ENCODE results near the gene CLDN11. TPM values are rescaled to one million over a fixed set of nuclear protein-coding genes. Genes with fewer than 3 reads are reported as not detected.
A peak's percentile ranks its signal among the peaks of the same experiment; 100 is the strongest.

Gene CLDN11
- total RNA-seq, 1 experiment from 2014 or later, result 12.1 TPM

GRCh38 chr3:170436697-170437096, 18.0 kb downstream of the CLDN11 start:
- Mint-ChIP-seq H3K27ac (no peak overlapping the region), H3K27me3 (ENCODE audit: low read depth) (no peaks in the 10 kb centered on the region; the same call in 1 of the 2 replicates), H3K9me3 (peaks cover 3% of the 10 kb centered on the region; the same call in 1 of the 2 replicates), H3K4me3 (no peak overlapping the region), H3K4me1 (peaks cover 10% of the 10 kb centered on the region), H3K36me3 (no peaks in the 10 kb centered on the region)
- DNase-seq (ENCODE audit: low spot score) (no peak), ATAC-seq (no peak)
- TF ChIP-seq IRF2 (CRISPR knock-in tag; IDR thresholded peaks at IDR 0.05; ENCODE audit: borderline replicate concordance, low read depth) (no peak), OVOL2 (CRISPR knock-in tag; IDR thresholded peaks at IDR 0.05; ENCODE audit: borderline replicate concordance) (no peak), NR3C1 (CRISPR knock-in tag; conservative IDR thresholded peaks at IDR 0.05; ENCODE audit: low read depth) (no peak), ZNF423 (CRISPR knock-in tag; IDR thresholded peaks at IDR 0.05) (no peak)
- TF ChIP-seq, protein P1, sequence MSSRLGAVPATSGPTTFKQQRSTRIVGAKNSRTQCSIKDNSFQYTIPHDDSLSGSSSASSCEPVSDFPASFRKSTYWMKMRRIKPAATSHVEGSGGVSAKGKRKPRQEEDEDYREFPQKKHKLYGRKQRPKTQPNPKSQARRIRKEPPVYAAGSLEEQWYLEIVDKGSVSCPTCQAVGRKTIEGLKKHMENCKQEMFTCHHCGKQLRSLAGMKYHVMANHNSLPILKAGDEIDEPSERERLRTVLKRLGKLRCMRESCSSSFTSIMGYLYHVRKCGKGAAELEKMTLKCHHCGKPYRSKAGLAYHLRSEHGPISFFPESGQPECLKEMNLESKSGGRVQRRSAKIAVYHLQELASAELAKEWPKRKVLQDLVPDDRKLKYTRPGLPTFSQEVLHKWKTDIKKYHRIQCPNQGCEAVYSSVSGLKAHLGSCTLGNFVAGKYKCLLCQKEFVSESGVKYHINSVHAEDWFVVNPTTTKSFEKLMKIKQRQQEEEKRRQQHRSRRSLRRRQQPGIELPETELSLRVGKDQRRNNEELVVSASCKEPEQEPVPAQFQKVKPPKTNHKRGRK (CRISPR knock-in tag; IDR thresholded peaks at IDR 0.05; ENCODE audit: borderline replicate concordance), result no peak
- POLR2A ChIA-PET, result no interaction called here
- CTCF ChIA-PET, result interaction anchor here (1.4 to 1.8 kb wide), 2 partner anchors 23 kb away, joined by 3 to 14 read pairs; no protein-coding TSS in a partner anchor

GRCh38 chr3:170437176-170437575, 18.5 kb downstream of the CLDN11 start:
- no peak overlapping the region for H3K4me3 Mint-ChIP-seq

GRCh38 chr3:170437696-170438407, 19.2 kb downstream of the CLDN11 start:
- Mint-ChIP-seq H3K4me1 (peaks cover 10% of the 10 kb centered on the region), H3K9me3 (peaks cover 3% of the 10 kb centered on the region; the same call in 1 of the 2 replicates), H3K27me3 (ENCODE audit: low read depth) (no peaks in the 10 kb centered on the region; the same call in 1 of the 2 replicates), H3K27ac (no peak overlapping the region), H3K4me3 (no peak overlapping the region), H3K36me3 (no peaks in the 10 kb centered on the region)
- ChIA-PET POLR2A (no interaction called here), CTCF (interaction anchor here (0.7 to 1.8 kb wide), 4 partner anchors 24 to 373 kb away, joined by 3 to 14 read pairs (median 6); no protein-coding TSS in a partner anchor)
- DNase-seq (ENCODE audit: low spot score), result no peak
- ATAC-seq, result peak; percentile 74
- TF ChIP-seq ESRRA (CRISPR knock-in tag; IDR thresholded peaks at IDR 0.05; ENCODE audit: borderline replicate concordance) (no peak), SP1 (CRISPR knock-in tag; conservative IDR thresholded peaks at IDR 0.05) (no peak), NFYB (CRISPR knock-in tag; conservative IDR thresholded peaks at IDR 0.05; ENCODE audit: low read depth) (no peak)

More at GRCh38 chr3:170437176-170437575, 18.5 kb downstream of the CLDN11 start:
- peaks cover 10% of the 10 kb centered on the region for H3K4me1 Mint-ChIP-seq
- H3K36me3 Mint-ChIP-seq, result no peaks in the 10 kb centered on the region
- peaks cover 3% of the 10 kb centered on the region; the same call in 1 of the 2 replicates for H3K9me3 Mint-ChIP-seq
- POLR2A ChIA-PET, result no interaction called here
- CTCF ChIA-PET, result interaction anchor here (1.5 to 1.8 kb wide), 2 partner anchors 24 to 59 kb away, joined by 4 to 14 read pairs; no protein-coding TSS in a partner anchor
- no peaks in the 10 kb centered on the region; the same call in 1 of the 2 replicates for H3K27me3 Mint-ChIP-seq (ENCODE audit: low read depth)
- DNase-seq (ENCODE audit: low spot score) (no peak), ATAC-seq (no peak)
- no peak overlapping the region for H3K27ac Mint-ChIP-seq
- TF ChIP-seq CDX4 (CRISPR knock-in tag; IDR thresholded peaks at IDR 0.05; ENCODE audit: borderline replicate concordance) (no peak), ESRRA (CRISPR knock-in tag; IDR thresholded peaks at IDR 0.05; ENCODE audit: borderline replicate concordance) (no peak), SP1 (CRISPR knock-in tag; conservative IDR thresholded peaks at IDR 0.05) (no peak), ZNF138 (CRISPR knock-in tag; conservative IDR thresholded peaks at IDR 0.05) (no peak)
- TF ChIP-seq, protein P2, sequence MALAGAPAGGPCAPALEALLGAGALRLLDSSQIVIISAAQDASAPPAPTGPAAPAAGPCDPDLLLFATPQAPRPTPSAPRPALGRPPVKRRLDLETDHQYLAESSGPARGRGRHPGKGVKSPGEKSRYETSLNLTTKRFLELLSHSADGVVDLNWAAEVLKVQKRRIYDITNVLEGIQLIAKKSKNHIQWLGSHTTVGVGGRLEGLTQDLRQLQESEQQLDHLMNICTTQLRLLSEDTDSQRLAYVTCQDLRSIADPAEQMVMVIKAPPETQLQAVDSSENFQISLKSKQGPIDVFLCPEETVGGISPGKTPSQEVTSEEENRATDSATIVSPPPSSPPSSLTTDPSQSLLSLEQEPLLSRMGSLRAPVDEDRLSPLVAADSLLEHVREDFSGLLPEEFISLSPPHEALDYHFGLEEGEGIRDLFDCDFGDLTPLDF (CRISPR knock-in tag; IDR thresholded peaks at IDR 0.05), result no peak

DNA sequence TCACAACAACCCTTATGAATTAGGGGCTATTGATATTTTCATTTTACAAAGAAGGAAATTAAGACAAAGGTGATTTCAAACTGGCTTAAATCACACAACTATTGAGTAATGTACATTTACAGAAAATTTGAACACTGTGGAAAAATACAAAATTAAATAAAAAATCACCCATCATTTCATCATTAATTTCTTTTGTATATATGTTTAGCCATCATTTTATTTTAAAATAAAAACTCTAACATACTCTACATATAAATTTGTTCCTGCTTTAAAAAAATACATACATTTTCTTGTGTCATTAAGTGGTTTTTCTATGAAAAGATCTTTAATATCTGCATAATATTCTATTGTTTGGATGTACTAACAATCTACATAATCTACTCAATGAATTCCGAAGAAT, 20.2 kb downstream of the CLDN11 start:
- Mint-ChIP-seq H3K4me1 (peaks cover 10% of the 10 kb centered on the region), H3K4me3 (no peak overlapping the region), H3K9me3 (peaks cover 3% of the 10 kb centered on the region; the same call in 1 of the 2 replicates), H3K27me3 (ENCODE audit: low read depth) (no peaks in the 10 kb centered on the region; the same call in 1 of the 2 replicates), H3K36me3 (no peaks in the 10 kb centered on the region), H3K27ac (no peak overlapping the region)
- DNase-seq (ENCODE audit: low spot score) (no peak), ATAC-seq (no peak)
- ChIA-PET POLR2A (no interaction called here), CTCF (no interaction called here)
- TF ChIP-seq JUN (CRISPR knock-in tag; IDR thresholded peaks at IDR 0.05) (no peak), GABPB1 (CRISPR knock-in tag; IDR thresholded peaks at IDR 0.05) (no peak), ZNF671 (CRISPR knock-in tag; IDR thresholded peaks at IDR 0.05) (no peak), RELA (CRISPR knock-in tag; IDR thresholded peaks at IDR 0.05; ENCODE audit: borderline replicate concordance) (no peak)
- TF ChIP-seq, protein P3, sequence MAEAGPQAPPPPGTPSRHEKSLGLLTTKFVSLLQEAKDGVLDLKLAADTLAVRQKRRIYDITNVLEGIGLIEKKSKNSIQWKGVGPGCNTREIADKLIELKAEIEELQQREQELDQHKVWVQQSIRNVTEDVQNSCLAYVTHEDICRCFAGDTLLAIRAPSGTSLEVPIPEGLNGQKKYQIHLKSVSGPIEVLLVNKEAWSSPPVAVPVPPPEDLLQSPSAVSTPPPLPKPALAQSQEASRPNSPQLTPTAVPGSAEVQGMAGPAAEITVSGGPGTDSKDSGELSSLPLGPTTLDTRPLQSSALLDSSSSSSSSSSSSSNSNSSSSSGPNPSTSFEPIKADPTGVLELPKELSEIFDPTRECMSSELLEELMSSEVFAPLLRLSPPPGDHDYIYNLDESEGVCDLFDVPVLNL (CRISPR knock-in tag; IDR thresholded peaks at IDR 0.05; ENCODE audit: borderline replicate concordance, low read depth), result no peak
- TF ChIP-seq, protein P4, sequence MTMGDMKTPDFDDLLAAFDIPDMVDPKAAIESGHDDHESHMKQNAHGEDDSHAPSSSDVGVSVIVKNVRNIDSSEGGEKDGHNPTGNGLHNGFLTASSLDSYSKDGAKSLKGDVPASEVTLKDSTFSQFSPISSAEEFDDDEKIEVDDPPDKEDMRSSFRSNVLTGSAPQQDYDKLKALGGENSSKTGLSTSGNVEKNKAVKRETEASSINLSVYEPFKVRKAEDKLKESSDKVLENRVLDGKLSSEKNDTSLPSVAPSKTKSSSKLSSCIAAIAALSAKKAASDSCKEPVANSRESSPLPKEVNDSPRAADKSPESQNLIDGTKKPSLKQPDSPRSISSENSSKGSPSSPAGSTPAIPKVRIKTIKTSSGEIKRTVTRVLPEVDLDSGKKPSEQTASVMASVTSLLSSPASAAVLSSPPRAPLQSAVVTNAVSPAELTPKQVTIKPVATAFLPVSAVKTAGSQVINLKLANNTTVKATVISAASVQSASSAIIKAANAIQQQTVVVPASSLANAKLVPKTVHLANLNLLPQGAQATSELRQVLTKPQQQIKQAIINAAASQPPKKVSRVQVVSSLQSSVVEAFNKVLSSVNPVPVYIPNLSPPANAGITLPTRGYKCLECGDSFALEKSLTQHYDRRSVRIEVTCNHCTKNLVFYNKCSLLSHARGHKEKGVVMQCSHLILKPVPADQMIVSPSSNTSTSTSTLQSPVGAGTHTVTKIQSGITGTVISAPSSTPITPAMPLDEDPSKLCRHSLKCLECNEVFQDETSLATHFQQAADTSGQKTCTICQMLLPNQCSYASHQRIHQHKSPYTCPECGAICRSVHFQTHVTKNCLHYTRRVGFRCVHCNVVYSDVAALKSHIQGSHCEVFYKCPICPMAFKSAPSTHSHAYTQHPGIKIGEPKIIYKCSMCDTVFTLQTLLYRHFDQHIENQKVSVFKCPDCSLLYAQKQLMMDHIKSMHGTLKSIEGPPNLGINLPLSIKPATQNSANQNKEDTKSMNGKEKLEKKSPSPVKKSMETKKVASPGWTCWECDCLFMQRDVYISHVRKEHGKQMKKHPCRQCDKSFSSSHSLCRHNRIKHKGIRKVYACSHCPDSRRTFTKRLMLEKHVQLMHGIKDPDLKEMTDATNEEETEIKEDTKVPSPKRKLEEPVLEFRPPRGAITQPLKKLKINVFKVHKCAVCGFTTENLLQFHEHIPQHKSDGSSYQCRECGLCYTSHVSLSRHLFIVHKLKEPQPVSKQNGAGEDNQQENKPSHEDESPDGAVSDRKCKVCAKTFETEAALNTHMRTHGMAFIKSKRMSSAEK (CRISPR knock-in tag; IDR thresholded peaks at IDR 0.05; ENCODE audit: borderline replicate concordance), result no peak

All from WTC11 (cell line).